GM19463 (cell line): ENCODE data around the gene ELOF1.
"Not testable (repeated sequence)": the region's sequence is repeated elsewhere in the genome, so short reads cannot be mapped to it uniquely, and the experiment has no call there.

Experiments
- ATAC-seq: cut with Tn5 transposase; IDR thresholded peaks from one replicate; pipeline ENCODE4 v1.9.1; 2021; ENCODE audit warnings: mild to moderate bottlenecking, moderate library complexity; ENCODE audit not compliant: unreplicated experiment

The ELOF1 gene

GRCh38 chr19:11570039-11570462 is 11.0 kb upstream of the ELOF1 start:
- no peak for ATAC-seq

GRCh38 chr19:11566164-11566563 is 7.1 kb upstream of the ELOF1 start:
- ATAC-seq = no peak

DNA sequence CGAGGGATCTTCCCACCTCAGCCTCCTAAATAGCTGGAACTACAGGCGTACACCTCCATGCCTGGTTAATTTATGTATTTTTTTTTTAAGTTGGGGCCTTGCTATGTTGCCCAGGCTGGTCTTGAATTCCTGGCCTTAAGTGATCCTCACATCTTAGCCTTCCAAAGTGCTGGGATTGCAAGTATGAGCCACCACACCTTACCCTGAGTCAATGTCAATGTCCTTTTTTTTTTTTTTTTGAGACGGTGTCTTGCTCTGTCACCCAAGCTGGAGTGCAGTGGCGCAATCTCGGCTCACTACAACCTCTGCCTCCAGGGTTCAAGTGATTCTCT is 6.6 kb upstream of the ELOF1 start:
- not testable (repeated sequence) for ATAC-seq

DNA sequence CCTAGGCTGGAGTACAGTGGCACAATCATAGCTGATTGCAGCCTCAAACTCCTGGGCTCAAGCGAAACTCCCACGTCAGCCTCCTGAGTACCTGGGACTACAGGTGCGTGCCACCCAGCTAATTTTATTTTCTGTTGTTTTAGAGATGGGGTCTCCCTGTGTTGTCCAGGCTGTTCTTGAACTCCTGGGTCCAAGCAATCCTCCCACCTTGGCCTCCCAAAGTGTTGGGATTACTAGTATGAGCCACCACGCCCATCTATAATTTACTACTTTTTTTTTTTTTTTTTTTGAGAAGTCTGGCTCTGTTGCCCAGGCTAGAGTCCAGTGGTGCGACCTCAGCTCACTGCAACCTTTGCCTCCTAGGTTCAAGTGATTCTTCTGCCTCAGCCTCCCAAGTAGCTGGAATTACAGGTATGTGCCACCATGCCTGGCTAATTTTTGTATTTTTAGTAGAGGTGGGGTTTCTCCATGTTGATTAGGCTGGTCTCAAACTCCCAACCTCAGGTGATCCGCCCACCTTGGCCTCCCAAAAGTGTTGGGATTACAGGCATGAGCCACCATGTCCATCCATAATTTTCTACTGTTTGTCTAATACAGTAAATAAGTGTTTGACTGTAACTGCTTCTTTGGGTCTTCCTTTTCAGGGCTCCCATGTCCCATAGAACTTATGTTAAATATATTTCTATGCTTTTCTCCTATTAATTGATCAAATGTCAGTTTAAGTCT is 5.2 kb upstream of the ELOF1 start:
- not testable (repeated sequence) for ATAC-seq

DNA sequence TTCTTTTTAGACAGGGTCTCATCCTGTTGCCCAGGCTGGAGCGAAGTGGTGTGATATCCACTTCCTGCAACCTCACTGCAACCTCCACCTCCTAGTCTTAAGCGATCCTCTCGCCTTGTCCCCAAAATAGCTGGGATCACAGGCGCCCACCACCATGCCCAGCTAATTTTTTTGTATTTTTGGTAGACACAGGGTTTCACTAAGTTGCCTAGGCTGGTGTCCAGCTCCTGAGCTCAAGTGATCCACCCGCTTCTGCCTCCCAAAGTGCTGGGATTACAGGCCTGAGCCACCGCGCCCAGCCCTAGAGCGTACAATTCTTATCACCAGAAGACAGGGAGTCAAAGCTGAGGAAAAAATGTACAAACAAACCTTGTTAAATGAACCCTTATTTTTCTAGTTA is 4.5 kb upstream of the ELOF1 start:
- no peak for ATAC-seq

- no peak for ATAC-seq
These were observed 1.5 kb upstream of the ELOF1 start for GRCh38 chr19:11560404-11561051.

- ATAC-seq = no peak
These were observed 2.2 kb downstream of the ELOF1 start for GRCh38 chr19:11556634-11557420.

- no peak for ATAC-seq
These were observed 3.8 kb downstream of the ELOF1 start for GRCh38 chr19:11555246-11555645.

DNA sequence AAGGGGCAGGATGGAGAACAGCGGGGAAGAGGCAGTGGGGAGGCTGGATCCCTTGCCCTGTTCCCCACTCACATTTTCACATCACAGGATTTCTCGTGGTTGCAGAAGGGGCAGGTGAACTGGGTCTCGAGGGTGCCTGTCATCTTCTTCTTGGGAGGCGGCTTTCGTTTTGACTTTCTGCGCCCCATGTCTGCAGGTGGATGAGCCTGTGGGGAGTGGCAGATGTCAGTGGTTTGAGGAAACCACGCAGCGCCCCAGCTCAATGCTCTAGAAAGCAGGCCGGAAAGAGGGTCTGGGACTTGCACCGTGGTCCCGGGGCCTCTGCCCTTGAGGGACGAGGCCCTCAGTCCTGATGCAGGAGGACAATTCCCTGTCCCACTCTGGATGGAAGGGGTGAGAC is 4.9 kb downstream of the ELOF1 start:
- ATAC-seq = no peak

DNA sequence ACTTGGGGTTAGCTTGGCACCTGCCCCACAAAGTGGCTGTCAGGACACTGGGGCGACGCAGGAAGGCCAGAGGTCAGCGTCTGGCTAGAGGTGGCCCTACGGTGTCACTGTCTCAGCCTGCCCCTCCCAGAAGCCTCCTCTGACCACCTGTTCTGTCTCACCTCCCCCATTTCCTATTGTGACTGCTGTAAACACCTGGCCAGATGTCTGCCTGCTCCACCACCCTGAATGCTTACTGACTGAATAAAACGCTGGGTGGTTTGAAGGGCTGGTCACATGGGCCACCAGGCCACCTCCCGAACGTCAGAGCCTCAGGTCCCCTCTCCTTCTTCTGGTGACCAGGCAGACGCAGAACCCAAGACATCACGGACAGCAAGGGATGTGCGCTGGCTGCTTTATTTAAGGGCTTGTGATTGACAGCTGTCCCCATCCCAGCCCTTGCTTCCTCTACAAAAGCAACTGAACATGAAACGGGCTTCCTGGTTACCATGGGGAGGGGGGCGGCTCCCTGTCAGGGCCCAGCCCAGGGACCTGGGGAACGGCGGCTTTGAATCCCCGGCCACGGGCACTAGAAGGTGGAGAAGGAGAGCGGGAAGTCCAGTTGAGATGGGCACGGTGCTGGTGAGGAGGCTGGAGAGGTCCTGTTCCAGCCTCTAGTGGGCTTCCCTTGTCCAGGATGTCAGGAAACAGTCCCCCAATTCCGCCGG is 6.2 kb downstream of the ELOF1 start:
- no peak for ATAC-seq

GRCh38 chr19:11551603-11552235 is 7.3 kb downstream of the ELOF1 start:
- no peak for ATAC-seq

- ATAC-seq = no peak
These were observed 8.8 kb downstream of the ELOF1 start for GRCh38 chr19:11550265-11550664.

GRCh38 chr19:11549386-11549953 is 9.6 kb downstream of the ELOF1 start:
- no peak for ATAC-seq

GRCh38 chr19:11547929-11548700 is 10.9 kb downstream of the ELOF1 start:
- no peak for ATAC-seq

GRCh38 chr19:11541238-11541637 is 17.8 kb downstream of the ELOF1 start:
- ATAC-seq = no peak

- no peak for ATAC-seq
These were observed 18.4 kb downstream of the ELOF1 start for GRCh38 chr19:11540645-11541044.

DNA sequence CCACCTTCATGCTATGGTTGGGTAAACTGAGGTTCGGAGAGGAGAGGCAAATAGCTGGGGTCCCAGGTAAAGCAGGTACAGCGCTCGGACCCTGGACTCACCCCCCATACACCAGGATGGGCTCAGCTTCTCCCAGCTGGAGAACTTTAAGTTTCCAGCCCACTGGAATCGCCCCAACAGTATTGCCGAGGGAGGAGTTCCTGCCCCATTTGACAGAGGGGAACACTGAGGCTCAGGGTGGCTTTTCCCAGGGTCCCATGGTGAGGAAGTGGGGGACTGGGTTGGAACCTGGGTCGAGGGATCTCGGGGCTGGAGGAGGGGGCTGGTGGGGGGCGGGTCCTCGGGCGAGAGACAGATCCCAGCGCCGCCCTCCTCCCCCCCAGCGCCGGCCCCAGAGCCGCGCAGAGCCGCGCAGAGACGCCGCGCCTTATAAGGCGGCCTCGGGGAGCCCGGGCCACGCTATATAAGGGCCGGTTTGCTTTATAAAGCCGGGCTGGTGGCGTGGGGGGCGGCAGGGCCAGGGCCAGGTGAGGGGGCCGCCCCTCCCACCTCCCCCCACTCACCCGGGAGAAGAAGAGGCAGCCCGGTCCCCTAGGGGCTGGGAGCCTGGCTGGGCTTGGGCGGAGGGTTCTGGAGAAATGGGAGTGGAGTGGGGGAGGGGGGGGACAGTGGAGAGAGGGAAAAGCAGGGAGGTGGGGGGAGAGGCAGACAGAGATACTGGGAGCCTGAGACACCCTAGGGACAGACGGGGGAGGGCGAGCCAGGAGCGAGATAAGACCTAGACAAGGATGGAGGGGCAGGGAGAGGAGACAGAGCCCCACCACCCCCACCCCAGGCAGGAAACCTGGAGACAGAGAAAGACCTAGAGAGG is 19.3 kb downstream of the ELOF1 start:
- no peak for ATAC-seq

DNA sequence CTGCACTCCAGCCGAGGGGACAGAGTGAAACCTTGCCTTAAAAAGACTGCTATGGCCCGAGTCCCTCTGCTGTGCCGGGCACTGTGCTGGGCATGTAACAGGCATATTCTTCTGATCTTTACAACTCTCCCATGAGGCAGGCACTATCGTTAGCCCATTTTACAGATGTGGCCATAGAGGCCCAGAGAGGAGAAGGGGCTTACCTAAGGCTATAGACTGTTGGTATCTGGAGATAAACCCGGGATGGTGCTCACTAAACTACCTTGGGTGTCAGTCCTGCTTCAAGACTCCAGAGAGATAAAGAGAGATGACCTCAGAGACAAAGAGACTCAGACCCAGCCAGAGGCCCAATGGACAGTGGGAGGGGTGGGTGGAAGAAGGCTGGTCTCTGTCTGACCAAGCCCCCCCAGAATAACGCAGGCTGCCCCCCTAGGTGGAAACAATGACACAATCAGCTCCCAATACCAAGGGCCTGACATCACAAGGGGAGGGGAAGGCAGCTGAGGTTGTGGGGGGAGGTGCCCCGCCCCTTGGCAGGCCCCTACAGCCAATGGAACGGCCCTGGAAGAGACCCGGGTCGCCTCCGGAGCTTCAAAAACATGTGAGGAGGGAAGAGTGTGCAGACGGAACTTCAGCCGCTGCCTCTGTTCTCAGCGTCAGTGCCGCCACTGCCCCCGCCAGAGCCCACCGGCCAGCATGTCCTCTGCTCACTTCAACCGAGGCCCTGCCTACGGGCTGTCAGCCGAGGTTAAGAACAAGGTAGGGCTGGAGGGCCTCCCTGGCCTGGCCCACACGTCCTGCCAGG is 20.6 kb downstream of the ELOF1 start, which contains the start of gene CNN1:
CNN1 (plus strand) TSS at position 620 of the 805 bp plus-strand sequence; CDS start at position 697, 77 bp downstream.
- no peak for ATAC-seq
